HG03439 (cell line): ENCODE data around the gene GPR84.
"Not testable (repeated sequence)": the region's sequence is repeated elsewhere in the genome, so short reads cannot be mapped to it uniquely, and the experiment has no call there.

Experiments
- ATAC-seq: cut with Tn5 transposase; IDR thresholded peaks from one replicate; pipeline ENCODE4 v1.9.1; 2021; ENCODE audit warnings: mild to moderate bottlenecking, moderate library complexity; ENCODE audit not compliant: unreplicated experiment

The GPR84 gene

DNA sequence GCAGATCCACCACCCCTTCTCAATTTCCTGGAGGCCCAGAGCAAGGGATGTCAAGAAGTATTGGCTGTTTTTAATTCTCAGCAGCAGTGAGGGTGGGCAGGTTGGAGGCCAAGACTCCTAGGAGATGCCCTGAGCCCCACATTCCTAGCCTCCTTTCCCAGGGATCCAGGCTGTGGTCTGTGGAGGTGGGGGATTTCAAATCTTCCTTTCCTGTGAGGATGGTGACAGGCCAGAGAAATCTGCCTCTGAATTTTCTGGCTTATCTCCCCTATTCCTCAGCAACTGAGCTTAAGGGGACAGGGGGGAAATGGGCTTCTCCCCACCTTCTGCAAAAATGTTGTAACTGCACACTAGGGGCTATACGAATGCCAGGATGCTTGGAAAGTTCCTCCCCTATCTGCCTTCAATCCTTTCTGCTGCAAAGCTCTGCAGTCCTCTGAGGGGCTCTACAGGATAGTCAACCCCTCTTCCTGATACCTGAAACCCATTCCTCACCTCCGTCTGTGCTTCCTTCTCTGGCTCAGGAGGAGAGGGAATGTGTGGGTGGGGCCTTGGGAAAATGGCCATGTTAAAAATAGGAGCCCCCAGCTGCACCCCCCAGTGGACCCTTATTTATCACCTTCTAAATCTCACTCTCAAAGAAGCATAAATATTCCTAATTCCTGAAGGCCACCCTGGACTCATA lies 6.6 kb downstream of the GPR84 start:
- ATAC-seq: no peak

DNA sequence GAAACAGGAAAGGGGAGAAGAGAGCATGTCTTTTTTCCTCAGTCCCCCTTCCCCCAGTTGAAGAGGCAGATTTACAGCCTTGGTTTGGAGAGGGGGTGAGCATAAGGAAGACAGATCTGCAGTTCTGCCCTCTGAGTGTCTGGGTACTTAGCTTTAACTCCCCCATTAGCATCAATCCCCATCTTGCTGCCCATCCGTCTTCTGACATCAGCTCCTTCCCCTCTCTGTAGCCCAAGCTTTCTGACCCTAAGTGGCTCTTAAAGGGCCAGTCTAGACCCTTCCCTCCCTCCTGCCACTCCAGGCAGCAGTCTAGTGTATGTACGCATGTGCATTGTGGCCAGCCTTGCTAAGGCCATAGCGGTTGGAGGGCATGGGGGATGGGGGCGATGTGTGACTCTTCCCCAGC lies 7.3 kb downstream of the GPR84 start:
- no peak for ATAC-seq

DNA sequence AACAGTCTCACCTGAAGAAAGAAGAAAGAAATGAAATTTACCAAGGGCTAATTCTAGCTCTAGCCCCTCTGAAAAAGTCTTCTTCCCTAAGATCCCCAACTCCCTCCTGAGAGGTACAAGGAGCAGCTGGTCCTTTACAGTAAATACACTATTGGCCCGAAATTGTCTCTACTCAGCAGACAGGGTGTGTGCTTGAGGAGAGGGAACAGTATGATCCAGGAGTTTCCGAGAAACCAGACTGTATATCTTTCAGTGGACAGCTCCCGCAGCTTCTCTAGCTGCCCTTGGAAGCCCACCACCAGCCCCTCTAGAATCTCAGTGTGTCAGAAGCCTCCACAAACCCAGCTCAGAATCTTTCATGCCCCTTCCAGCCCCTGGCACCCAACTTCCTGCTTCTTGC lies 8.1 kb downstream of the GPR84 start:
- ATAC-seq: no peak

DNA sequence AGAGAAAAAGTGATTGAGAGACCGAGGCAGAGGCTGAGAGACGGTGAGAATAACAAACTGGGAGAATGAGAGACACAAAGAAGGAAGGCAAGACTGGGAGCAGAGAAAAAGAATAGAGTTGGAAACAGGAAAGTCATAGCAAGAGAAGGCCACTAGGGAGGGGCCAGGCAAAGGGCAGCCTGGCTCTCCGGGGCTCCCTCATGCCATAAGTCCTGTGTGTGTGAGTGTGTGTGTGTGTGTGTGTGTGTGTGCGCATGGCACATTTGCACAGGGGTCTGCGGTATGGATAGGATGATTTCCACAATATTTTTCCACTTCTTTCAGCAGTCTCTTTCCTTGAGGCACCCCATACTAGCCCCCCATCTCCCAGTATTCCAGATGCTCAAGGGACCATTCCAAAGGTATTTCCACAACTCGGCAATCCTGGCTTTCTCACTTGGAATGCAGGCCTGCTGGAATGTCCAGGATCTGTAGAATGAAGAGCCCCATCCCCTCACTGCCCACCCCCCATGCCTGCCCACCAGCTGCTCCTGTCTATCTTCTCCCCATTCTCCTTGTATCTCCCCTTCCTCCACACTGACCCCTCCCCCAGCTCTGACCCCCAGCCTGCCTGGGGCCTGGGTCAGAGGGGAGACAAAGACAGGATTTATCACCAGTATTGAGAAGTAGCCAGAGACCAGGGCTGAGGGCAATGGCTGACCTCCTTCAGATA lies 9.0 kb downstream of the GPR84 start:
- no peak for ATAC-seq

DNA sequence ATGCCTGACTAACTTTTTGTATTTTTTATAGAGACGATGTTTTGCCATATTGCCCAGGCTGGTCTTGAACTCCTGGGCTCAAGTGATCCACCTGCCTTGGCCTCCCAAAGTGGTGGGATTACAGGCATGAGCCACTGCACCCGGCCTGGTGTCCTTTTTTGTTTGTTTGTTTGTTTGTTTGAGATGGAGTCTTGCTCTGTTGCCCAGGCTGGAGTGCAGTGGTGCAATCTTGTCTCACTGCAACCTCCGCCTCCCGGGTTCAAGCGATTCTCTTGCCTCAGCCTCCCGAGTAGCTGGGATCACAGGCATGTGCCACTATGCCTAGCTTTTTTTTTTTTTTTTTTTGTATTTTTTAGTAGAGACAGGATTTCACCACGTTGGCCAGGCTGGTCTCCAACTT lies 10.0 kb downstream of the GPR84 start:
- not testable (repeated sequence) for ATAC-seq

DNA sequence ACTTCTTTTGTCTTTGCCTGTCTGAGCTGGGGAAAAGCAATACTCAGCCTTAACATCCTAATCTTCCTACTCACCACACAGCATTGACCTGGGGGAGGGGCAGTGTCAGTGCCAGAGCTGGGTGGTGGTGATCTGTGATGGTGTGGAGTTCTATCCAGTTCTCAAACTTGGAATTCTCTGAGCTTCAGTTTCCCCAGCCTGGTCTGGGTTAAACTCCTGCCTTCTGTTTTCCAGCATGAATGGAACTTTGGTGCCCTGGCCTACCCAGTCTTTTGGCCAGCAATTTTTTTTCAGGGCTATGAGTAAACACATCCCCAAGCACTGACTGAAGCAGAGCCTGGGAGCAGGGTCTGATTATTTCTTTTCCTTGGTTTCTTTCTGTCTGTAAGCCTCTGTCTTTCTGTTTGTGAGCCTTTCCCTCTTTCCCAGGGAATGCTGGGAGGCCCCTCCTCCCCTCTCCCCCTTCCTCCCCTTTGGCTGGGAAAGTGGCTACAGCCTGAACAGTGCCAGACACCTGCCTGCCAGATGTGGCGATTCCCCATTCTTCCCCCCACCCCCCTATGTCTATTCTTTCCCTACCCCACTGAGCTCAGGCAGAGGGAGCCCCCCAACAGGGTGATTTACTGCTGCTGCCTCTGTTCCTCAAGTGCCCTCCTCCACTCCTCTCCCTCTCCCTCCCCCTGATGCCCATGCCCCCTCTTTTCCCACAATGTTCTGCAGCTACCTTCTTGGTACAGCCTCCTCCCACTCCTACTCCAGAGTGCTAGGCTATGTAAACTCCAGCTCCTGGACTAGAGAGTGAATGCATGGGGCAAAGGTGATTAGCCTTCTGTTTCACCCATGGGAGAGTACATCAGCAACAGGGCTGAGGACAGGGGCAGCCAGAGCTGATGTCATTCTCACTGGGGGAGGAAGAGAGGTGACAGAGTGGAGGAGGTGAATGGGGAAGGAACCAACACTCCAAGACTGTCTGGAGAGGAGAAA lies 11.1 kb downstream of the GPR84 start:
- ATAC-seq: no peak

DNA sequence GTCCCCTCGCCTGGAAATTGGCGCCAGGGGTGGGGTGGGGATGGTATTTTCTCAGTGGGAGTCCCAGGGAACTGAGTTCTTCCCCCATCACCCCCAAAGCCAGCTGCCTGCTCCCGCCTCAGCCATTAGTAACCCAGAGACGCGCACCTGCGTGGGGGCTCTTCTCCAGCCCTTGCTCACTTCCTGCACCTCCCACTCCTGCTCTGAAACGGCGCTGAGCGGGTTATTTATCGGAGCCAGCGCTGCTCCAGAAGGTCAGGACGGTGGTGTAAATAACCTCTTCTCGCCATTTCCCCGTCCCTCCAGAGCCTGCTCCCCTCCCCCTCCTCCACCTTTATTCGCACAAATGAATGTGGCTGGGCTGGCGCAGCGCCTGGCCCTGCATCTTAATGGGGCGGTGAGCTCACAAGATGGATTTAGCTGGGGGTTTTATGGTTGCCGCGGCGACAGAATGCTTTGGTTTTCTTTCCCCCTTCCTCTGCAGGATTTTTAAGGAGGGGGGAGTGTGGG lies 12.2 kb downstream of the GPR84 start:
- no peak for ATAC-seq

DNA sequence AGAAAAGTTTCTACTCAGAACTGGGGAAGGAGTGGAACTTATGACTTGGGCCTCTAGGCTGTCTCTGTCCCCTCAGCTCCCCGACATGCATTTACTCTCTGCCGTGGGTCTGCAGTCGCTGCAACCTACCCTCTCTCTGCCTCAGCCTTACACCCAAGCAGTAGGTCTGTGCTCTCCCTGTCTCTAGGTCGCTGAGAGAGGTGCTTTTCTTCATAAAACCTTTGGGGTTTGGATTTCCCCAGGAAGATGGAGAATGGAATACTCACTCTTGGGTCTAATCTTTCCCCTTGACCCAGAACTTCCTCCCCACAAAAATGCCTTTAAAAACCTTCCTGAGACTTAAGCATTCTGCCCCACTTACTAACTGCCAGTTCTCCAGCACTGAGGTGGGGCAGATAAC lies 12.9 kb downstream of the GPR84 start:
- ATAC-seq: no peak

DNA sequence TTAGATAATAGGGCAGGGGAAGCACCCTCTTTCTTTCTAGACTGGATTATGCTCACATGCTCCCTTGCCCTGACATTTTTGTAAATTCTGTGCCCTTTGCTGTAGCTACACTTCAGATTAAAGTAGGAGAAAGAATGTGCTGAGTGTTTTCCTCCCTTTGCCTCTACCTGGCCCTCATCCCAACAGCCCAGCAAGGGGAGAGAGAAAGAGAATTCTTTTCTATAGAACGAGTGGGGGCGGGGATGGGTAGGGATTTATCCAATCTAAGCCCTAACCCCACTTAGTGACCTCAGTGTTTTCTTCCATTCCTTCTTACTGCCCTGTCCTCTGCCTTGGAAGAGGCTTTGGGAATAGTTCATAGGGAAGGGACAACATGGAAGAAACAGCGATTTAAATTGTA lies 13.5 kb downstream of the GPR84 start:
- no peak for ATAC-seq

DNA sequence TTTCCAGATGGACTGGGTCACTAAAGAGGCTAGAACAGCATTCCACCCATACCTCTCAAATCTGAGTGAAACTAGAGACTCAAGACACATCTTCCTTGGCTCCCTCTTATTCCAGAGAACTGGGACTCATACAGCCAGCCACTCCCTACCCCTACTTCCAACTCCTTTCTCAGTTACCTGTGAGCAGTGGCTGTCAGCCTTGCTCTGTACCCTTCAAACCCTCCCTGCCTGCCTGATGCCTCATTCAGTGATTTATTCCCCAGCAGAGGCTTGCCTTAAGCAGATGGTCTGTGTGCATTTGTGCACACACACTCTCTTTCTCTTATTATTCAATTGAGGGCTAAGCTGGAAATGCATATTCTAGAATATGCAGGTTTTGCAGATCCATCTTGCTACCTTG lies 14.6 kb downstream of the GPR84 start:
- ATAC-seq: no peak

DNA sequence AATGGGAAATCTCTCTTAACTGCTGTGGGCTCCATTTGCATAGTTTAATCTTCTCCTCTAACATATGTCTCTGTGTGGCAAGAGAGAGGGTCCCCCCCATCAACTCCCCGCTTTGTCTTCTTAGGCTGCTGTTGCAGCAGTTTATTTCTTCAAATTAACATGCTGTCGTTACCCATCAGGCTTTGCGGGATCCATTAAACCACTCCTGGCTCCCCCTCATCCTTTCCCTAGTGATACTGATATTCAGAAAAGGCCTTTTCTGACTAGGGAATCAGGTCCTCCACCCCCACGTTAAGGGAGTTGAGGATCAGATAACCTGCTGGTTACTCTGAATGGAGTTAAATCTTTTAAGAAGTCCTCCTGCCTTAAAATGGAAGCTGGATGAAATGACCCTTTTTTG lies 15.2 kb downstream of the GPR84 start:
- ATAC-seq: no peak

DNA sequence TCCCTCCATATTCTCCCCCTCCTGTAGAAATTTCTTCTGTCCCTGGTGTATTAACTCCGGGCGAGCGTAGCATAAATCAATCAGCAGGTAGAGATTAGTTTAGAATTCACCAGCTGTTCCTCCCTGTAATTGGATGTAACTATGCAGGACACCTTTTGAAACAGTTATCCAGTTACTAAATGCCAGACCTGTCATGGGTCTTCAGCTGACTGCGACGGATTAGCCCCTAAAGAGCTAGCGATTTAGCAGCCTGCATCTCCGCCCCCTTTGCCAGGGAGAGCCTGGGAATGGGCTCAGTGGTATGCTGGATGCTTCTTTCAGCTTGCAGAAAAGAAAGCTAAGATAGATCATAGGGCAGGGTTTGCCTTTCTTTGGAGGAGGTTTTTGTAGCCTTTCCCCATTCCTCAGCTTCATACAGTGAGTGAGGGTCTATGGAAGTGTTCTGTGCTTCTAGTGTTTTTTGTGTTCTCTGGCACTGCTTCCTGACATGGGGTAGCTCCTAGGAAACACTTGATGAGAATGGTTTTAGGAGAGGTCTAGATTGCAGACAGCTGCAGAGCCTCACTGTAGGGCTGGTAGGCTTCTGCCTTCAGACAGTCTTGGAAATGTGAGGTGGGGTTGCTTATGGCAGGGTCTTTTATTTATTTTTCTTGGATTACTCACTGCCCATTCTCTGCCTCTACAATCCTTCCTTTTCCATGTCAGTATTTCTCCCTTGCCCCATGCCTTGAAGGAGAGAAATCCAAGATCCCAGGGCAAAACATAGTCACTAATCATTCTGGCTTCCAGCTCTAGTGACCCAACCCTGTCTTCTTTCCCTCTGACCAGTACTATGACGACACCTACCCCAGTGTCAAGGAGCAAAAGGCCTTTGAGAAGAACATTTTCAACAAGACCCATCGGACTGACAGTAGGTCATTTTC lies 22.6 kb downstream of the GPR84 start:
- no peak for ATAC-seq

DNA sequence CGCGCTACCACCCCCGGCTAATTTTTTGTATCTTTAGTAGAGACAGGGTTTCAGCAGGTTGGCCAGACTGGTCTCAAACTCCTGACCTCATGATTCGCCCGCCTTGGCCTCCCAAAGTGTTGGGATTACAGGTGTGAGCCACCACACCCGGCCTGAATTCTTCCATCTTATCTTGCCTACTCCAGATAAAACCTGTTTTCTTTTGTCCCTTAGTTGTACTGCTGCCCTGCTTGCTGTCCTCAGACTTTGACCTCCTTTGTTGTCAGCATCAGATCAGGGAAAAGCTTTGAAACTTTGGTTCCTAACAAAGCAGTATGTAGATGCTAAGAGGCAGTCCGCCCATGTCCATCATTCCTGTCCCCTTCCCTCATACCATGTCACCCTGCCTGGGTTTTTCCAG lies 23.4 kb downstream of the GPR84 start:
- no peak for ATAC-seq

DNA sequence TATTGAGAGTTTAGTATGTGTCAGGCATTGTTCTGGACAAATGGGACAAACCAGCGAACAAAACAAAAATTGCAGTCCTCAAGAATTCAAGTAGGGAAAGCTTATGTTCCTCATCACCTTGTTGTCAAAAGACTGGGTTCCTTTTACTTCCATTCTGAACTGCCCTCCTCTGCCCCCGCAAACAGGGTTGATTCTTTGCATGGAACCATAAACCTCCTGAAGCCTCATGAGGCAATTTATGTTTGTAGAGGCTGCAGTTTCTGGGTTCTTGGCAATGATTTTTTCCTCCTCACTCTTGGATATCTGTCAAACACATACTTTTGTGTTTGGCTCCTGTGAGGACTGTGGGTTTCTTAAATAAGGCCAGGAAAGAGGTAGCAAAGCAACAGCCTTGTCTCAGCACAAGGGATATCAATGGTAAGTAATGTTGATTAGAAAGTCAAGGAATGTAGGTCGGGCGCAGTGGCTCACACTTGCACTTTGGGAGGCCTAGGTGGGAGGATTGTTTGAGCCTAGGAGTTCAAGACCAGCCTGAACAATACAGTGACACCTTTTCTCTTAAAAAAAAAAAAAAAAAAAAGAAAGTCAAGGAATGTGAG lies 25.5 kb downstream of the GPR84 start:
- no peak for ATAC-seq

DNA sequence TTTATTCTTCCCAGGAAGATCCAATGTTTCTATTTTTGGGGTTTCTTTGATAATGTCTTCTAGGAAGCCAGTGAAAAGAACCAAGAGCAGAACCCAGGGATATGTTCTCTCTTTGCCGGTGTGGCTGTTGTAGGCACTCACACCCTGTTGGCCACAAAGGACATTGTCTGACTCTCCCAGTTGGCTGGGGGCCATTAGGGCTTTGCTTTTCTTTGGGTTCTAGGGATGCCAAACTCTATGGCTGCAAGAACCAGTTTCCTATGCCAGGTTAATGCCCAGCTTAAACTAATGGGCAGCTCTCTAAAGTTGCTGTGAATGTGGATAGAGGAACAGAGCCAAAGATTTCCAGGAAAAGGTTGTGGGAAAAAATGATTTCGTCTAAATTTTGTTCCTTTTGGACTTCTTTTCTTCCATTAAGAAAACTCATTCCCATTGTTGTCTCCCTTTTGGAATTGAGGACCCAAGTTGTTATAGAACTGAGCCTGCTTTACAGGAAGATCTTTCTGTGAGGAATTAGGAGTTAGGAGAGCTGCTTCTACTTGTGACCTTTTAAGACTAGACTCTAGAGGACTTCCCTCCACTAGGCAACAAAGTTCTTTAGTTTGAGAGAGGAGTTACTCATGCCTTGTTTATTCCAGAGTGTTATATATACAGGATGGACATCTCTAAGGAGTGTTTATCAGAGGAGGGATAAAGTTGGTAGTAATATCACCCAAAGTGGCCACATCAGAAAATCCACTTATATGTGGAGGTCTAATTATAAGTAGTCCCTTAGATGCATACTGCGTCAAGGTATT lies 26.2 kb downstream of the GPR84 start:
- no peak for ATAC-seq

DNA sequence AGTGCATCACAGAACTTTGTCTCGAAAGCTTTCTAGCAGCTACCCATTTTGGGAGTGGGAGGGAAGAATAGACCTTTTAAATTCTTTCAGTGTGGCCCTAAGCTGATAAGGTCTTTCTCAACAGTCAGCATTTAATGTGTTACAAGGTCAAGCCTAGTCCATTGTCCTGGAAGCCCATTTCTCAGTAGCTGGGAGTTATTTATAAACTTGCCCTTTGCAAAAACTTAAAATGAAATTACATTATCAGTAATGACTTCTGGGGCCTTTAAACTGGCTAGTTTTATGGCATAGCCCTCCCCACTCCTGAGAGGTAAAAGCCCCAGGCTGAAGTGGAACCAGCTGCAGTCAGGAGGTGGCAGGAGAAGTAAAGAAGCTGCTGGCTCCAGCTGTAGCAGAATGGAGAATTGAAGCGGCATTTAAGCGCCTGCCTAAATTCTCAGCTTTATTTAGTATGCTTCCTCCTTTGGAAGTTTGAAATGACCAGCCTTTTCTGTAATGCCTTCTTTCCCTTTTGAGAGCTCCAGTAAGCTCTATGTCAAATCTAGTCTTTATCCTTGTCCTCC lies 26.9 kb downstream of the GPR84 start:
- ATAC-seq: no peak

DNA sequence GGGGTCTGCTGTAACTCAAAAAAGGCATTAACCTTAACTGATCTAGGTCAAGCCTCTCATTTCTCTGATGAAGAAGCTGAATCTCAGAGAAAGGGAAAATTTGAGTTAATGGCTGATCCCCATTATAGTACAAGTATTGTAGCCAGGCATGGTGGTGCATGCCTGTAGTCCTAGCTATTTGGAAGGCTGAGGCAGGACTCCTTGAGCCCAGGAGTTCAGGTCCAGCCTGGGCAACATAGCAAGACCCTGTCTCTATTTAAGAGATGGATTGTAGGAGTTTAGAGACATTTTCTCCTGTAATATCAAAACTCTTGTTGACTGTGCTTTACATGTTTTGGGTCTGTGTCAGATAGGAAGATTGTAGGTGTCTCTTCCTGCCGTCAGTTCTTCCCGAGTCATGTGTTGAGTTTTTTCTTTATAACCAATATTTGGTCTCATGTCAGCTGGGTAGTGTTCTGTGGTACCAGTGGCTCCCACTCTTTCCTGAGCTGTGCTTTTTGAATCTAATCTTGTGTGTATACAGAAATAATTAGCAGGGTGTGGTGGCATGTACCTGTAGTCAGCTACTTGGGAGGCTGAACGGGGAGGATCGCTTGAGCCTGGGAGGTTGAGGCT lies 30.8 kb downstream of the GPR84 start:
- ATAC-seq: no peak

DNA sequence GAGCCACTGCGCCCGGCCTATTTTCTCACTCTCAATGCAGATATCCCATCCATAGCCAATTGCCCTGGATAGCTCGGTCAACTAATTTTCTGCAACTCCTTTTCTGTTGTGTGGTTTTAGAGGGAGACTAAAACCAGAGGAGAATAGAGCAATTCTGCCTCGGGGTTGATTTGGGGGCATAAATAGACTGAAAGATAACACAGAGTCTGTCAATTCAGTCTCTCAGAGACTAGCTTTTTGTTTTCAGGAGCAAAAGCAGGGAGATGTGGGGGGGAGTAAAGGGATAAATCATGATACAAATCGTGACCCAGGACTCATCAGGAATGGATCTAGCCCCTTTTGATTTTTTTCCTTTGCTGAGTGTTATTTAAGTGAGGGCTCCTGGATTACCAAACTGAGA lies 32.8 kb downstream of the GPR84 start:
- no peak for ATAC-seq
